Keratinocyte (primary cell): ENCODE results near the gene PIGM. TPM values are rescaled to one million over a fixed set of nuclear protein-coding genes. Genes with fewer than 3 reads are reported as not detected.

ENCODE experiments used
- DNase-seq: peaks from one replicate; pipeline ENCODE4 v3.0.0-alpha.2; 2011; ENCODE audit warnings: low read depth, missing footprints, low spot score
- FAIRE-seq: peaks from 2 replicates; lab custom pipeline; 2011; peaks lifted over from hg19 to GRCh38; lab: Jason Lieb, UNC
- H2AFZ ChIP-seq: 2 replicates; pipeline ENCODE4 v1.6.0; 2012; ENCODE audit warnings: low read length, control low read depth, inconsistent platforms; ENCODE audit not compliant: control insufficient read depth
- H3K27ac ChIP-seq: 2 replicates; pipeline ENCODE4 v1.5.1; 2011; ENCODE audit warnings: low read length; ENCODE audit not compliant: control insufficient read depth, insufficient read depth
- H3K27me3 ChIP-seq: 3 replicates; pipeline ENCODE4 v1.6.0; 2011; ENCODE audit warnings: low read length; ENCODE audit not compliant: control insufficient read depth, insufficient read depth; ENCODE audit errors: extremely low read depth
- H3K36me3 ChIP-seq, 2 experiments: 2 replicates in 1 of 2; 3 replicates in 1 of 2; pipeline ENCODE4 v1.5.1; 2011; ENCODE audit warnings: low read length in 2 of 2, mild to moderate bottlenecking in 1 of 2; ENCODE audit not compliant: control insufficient read depth in 2 of 2, insufficient read depth in 2 of 2; ENCODE audit errors: extremely low read depth in 1 of 2
- H3K4me1 ChIP-seq: 3 replicates; pipeline ENCODE4 v1.5.1; 2011; ENCODE audit warnings: low read length; ENCODE audit not compliant: control insufficient read depth, insufficient read depth; ENCODE audit errors: extremely low read depth
- H3K4me2 ChIP-seq: 3 replicates; pipeline ENCODE4 v1.6.0; 2011; ENCODE audit warnings: low read depth, low read length; ENCODE audit not compliant: control insufficient read depth, insufficient read depth; ENCODE audit errors: extremely low read depth
- H3K4me3 ChIP-seq, 3 experiments: fragments of 200-600 bp in 1 of 3; sonication (generic) in 1 of 3; 2 replicates in 2 of 3; 3 replicates in 1 of 3; pipeline ENCODE4 v1.5.1; 2011 to 2016; ENCODE audit warnings: low read length in 3 of 3, mild to moderate bottlenecking in 3 of 3, control low read depth in 2 of 3, inconsistent platforms in 1 of 3, low read depth in 1 of 3, mixed read lengths in 1 of 3, mixed run types in 1 of 3, moderate library complexity in 1 of 3; ENCODE audit not compliant: control insufficient read depth in 2 of 3, insufficient read depth in 2 of 3; ENCODE audit errors: extremely low read depth in 1 of 3
- H3K79me2 ChIP-seq: 2 replicates; pipeline ENCODE4 v1.6.0; 2012; ENCODE audit warnings: low read length; ENCODE audit not compliant: control insufficient read depth, insufficient read depth
- H3K9ac ChIP-seq: 3 replicates; pipeline ENCODE4 v1.6.0; 2011; ENCODE audit warnings: low read length; ENCODE audit not compliant: control insufficient read depth, insufficient read depth; ENCODE audit errors: extremely low read depth
- H3K9me1 ChIP-seq: 3 replicates; pipeline ENCODE4 v1.6.0; 2011; ENCODE audit warnings: low read length; ENCODE audit not compliant: control insufficient read depth, insufficient read depth; ENCODE audit errors: extremely low read depth
- H3K9me3 ChIP-seq: 2 replicates; pipeline ENCODE4 v1.5.1; 2012; ENCODE audit warnings: low read depth, low read length; ENCODE audit not compliant: control insufficient read depth
- H4K20me1 ChIP-seq: 3 replicates; pipeline ENCODE4 v1.6.0; 2011; ENCODE audit warnings: low read length; ENCODE audit not compliant: control insufficient read depth, insufficient read depth; ENCODE audit errors: extremely low read depth
- EZH2 ChIP-seq: IDR thresholded peaks from one replicate; pipeline ENCODE4 v1.6.1; 2012; ENCODE audit warnings: inconsistent platforms, mild to moderate bottlenecking, low read length, moderate library complexity
- dilution Hi-C: fragments of 300-500 bp; cut with MboI; formaldehyde crosslinking; loops from one replicate; pipeline ENCODE4 v1.7.0; 2020; ENCODE audit warnings: low sequenced_read_pairs; ENCODE audit not compliant: extremely low pct_ligation_motif_present
- polyA plus RNA-seq, 5 experiments: library from polyadenylated mRNA; depleted of rRNA in 3 of 5; stranded (reverse) in 3 of 5; stranded (forward) in 1 of 5; unstranded in 1 of 5; fragments of >200 nt; gene quantifications; 1 replicate in 1 of 5; 2 replicates in 3 of 5; 3 replicates in 1 of 5; pipeline versions ENCODE4 v1.2.1 to v1.2.3, GENCODE V29; 2011 to 2012; ENCODE audit warnings: missing spikeins in 2 of 5, low read depth in 1 of 5, low replicate concordance in 1 of 5
- TF ChIP-seq, protein P1 (sequence below), 3 experiments: IDR thresholded peaks in 1 of 3; conservative IDR thresholded peaks in 1 of 3; optimal IDR thresholded peaks in 1 of 3; 2 replicates in 2 of 3; 3 replicates in 1 of 3; pipeline versions ENCODE3 to v1.5.1; 2011; ENCODE audit warnings: low read length in 3 of 3, mild to moderate bottlenecking in 3 of 3, moderate library complexity in 2 of 3, control low read depth in 1 of 3, inconsistent platforms in 1 of 3; ENCODE audit not compliant: insufficient read depth in 2 of 3; ENCODE audit errors: extremely low read depth in 1 of 3

The PIGM gene
- polyA plus RNA-seq, 1 donor (not counting 4 experiments of a cell fraction or from before 2014, with no cell fraction given), result 3.1 TPM

- TF ChIP-seq EZH2, result no peak
- TF ChIP-seq, protein P1, sequence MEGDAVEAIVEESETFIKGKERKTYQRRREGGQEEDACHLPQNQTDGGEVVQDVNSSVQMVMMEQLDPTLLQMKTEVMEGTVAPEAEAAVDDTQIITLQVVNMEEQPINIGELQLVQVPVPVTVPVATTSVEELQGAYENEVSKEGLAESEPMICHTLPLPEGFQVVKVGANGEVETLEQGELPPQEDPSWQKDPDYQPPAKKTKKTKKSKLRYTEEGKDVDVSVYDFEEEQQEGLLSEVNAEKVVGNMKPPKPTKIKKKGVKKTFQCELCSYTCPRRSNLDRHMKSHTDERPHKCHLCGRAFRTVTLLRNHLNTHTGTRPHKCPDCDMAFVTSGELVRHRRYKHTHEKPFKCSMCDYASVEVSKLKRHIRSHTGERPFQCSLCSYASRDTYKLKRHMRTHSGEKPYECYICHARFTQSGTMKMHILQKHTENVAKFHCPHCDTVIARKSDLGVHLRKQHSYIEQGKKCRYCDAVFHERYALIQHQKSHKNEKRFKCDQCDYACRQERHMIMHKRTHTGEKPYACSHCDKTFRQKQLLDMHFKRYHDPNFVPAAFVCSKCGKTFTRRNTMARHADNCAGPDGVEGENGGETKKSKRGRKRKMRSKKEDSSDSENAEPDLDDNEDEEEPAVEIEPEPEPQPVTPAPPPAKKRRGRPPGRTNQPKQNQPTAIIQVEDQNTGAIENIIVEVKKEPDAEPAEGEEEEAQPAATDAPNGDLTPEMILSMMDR (optimal IDR thresholded peaks at IDR 0.05 in 1 of 3, IDR thresholded peaks at IDR 0.05 in 1 of 3, conservative IDR thresholded peaks at IDR 0.05 in 1 of 3; ENCODE audit: extremely low read depth in 1 of 3, insufficient read depth in 2 of 3, low read length in 3 of 3), result no peak
- no peak overlapping the region for H2AFZ ChIP-seq
- H3K36me3 ChIP-seq, result no peaks in the 10 kb centered on the region
- H3K4me3 ChIP-seq, result no peak overlapping the region
- H3K27me3 ChIP-seq, result no peaks in the 10 kb centered on the region
- H3K79me2 ChIP-seq, result no peaks in the 10 kb centered on the region
- no peak overlapping the region for H3K9ac ChIP-seq
- FAIRE-seq (no peak), DNase-seq (no peak)
- no peaks in the 10 kb centered on the region for H4K20me1 ChIP-seq
- peaks cover 13% of the 10 kb centered on the region for H3K4me1 ChIP-seq
- no peaks in the 10 kb centered on the region for H3K9me3 ChIP-seq
- H3K27ac ChIP-seq, result no peak overlapping the region
- H3K9me1 ChIP-seq, result no peaks in the 10 kb centered on the region
- peak overlapping the region; percentile 40 for H3K4me2 ChIP-seq
- dilution Hi-C loops, result no loop called here
Observed at GRCh38 chr1:160004425-160004824, 27.4 kb downstream of the PIGM start.

GRCh38 chr1:160004001-160004400 is 27.8 kb downstream of the PIGM start:
- H3K36me3 ChIP-seq, result no peaks in the 10 kb centered on the region
- dilution Hi-C loops, result no loop called here
- H3K27me3 ChIP-seq, result no peaks in the 10 kb centered on the region
- H3K9me3 ChIP-seq, result no peaks in the 10 kb centered on the region
- DNase-seq (no peak), FAIRE-seq (peak; percentile 95)
- H3K9me1 ChIP-seq, result no peaks in the 10 kb centered on the region
- peak overlapping the region; percentile 40 for H3K4me2 ChIP-seq
- no peak for TF ChIP-seq EZH2
- TF ChIP-seq, protein P1 (optimal IDR thresholded peaks at IDR 0.05 in 1 of 3, IDR thresholded peaks at IDR 0.05 in 1 of 3, conservative IDR thresholded peaks at IDR 0.05 in 1 of 3; ENCODE audit: extremely low read depth in 1 of 3, insufficient read depth in 2 of 3, low read length in 3 of 3), result no peak
- no peaks in the 10 kb centered on the region for H3K79me2 ChIP-seq
- peaks cover 17% of the 10 kb centered on the region for H3K4me1 ChIP-seq
- H3K27ac ChIP-seq, result no peak overlapping the region
- no peak overlapping the region for H3K9ac ChIP-seq
- H2AFZ ChIP-seq, result no peak overlapping the region
- H4K20me1 ChIP-seq, result no peaks in the 10 kb centered on the region
- H3K4me3 ChIP-seq, result no peak overlapping the region
